GM18519 (cell line): ENCODE data around the gene OR5AU1.

Experiments used
- ATAC-seq: cut with Tn5 transposase; IDR thresholded peaks from one replicate; pipeline ENCODE4 v1.9.1; 2021; ENCODE audit warnings: mild to moderate bottlenecking, moderate library complexity; ENCODE audit not compliant: unreplicated experiment, low FRiP score

Gene OR5AU1

GRCh38 chr14:21109377-21110138 lies 46.3 kb downstream of the OR5AU1 start:
- ATAC-seq = no peak

- ATAC-seq = no peak
Measured at GRCh38 chr14:21108791-21109190, 47.1 kb downstream of the OR5AU1 start.

GRCh38 chr14:21107283-21107800 lies 48.5 kb downstream of the OR5AU1 start:
- ATAC-seq = no peak

GRCh38 chr14:21106498-21107282 lies 49.2 kb downstream of the OR5AU1 start:
- ATAC-seq = no peak

DNA sequence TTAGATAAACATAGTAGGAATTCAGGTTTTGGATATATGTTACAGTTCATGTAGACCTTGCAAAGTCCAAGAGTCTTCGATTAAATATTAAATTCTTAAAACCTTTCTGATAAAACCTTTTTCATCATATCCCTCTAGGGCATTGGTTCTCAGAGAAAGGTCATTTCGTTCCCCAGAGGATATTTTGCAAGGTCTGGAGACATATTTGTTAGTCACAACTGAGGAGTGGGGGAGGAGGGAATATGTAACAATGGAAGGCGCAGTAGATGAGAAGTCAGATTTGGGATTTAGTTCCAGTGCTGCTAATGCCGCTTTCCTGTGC lies 49.7 kb downstream of the OR5AU1 start:
- no peak for ATAC-seq

GRCh38 chr14:21105095-21105494 lies 50.8 kb downstream of the OR5AU1 start:
- ATAC-seq = no peak
